Right kidney (tissue), 1 donor: ENCODE data around the gene CD300C.
A peak's percentile ranks its signal among the peaks of the same experiment; 100 is the strongest.
"Not testable (repeated sequence)": the region's sequence is repeated elsewhere in the genome, so short reads cannot be mapped to it uniquely, and the experiment has no call there.

ENCODE experiments used
- DNase-seq: peaks from one replicate; pipeline ENCODE4 v3.0.0-alpha.2; 2016

The CD300C gene

GRCh38 chr17:74512036-74512435 is 33.9 kb downstream of the CD300C start:
- DNase-seq = no peak

- DNase-seq = no peak
Measured at GRCh38 chr17:74508156-74508555, 37.8 kb downstream of the CD300C start.

- DNase-seq = not testable (repeated sequence)
Measured at GRCh38 chr17:74503949-74504348, 42.0 kb downstream of the CD300C start.

- DNase-seq = no peak
Measured at GRCh38 chr17:74502861-74503260, 43.1 kb downstream of the CD300C start.

- DNase-seq = no peak
Measured at GRCh38 chr17:74499992-74500391, 45.9 kb downstream of the CD300C start.

- DNase-seq = no peak
Measured at GRCh38 chr17:74497471-74497870, 48.4 kb downstream of the CD300C start.

- DNase-seq = peak; percentile 49
Measured at GRCh38 chr17:74493331-74493833, 52.5 kb downstream of the CD300C start.

GRCh38 chr17:74491626-74492025 is 54.3 kb downstream of the CD300C start:
- no peak for DNase-seq
